Dendritic cell treated with granulocyte-macrophage colony-stimulating factor and Interleukin-4, amounts not matched to agents 40 ng/mL and 50 ng/mL, for 4 days (primary cell): ENCODE measurements around the gene SEMA4B.
"Not testable (repeated sequence)": the region's sequence is repeated elsewhere in the genome, so short reads cannot be mapped to it uniquely, and the experiment has no call there.

ENCODE experiments used
- H3K27ac Mint-ChIP-seq: one replicate; pipeline ENCODE4 v1.8.0; 2022; ENCODE audit warnings: mild to moderate bottlenecking, mixed read lengths
- H3K27me3 Mint-ChIP-seq: one replicate; pipeline ENCODE4 v1.8.0; 2022; ENCODE audit warnings: mild to moderate bottlenecking, mixed read lengths
- H3K36me3 Mint-ChIP-seq: one replicate; pipeline ENCODE4 v1.8.0; 2022; ENCODE audit warnings: low read depth, mixed read lengths
- H3K4me1 Mint-ChIP-seq: one replicate; pipeline ENCODE4 v1.8.0; 2022; ENCODE audit warnings: low read depth, mixed read lengths
- H3K4me3 Mint-ChIP-seq: one replicate; pipeline ENCODE4 v1.8.0; 2022; ENCODE audit warnings: mild to moderate bottlenecking, moderate library complexity, mixed read lengths
- H3K9me3 Mint-ChIP-seq: one replicate; pipeline ENCODE4 v1.8.0; 2022; ENCODE audit warnings: mixed read lengths
- intact Hi-C: fragments of 100-400 bp; cut with micrococcal nuclease; formaldehyde crosslinking; loops from one replicate; pipeline ENCODE4 v1.15.0; 2022

SEMA4B gene, protein sequence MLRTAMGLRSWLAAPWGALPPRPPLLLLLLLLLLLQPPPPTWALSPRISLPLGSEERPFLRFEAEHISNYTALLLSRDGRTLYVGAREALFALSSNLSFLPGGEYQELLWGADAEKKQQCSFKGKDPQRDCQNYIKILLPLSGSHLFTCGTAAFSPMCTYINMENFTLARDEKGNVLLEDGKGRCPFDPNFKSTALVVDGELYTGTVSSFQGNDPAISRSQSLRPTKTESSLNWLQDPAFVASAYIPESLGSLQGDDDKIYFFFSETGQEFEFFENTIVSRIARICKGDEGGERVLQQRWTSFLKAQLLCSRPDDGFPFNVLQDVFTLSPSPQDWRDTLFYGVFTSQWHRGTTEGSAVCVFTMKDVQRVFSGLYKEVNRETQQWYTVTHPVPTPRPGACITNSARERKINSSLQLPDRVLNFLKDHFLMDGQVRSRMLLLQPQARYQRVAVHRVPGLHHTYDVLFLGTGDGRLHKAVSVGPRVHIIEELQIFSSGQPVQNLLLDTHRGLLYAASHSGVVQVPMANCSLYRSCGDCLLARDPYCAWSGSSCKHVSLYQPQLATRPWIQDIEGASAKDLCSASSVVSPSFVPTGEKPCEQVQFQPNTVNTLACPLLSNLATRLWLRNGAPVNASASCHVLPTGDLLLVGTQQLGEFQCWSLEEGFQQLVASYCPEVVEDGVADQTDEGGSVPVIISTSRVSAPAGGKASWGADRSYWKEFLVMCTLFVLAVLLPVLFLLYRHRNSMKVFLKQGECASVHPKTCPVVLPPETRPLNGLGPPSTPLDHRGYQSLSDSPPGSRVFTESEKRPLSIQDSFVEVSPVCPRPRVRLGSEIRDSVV

DNA sequence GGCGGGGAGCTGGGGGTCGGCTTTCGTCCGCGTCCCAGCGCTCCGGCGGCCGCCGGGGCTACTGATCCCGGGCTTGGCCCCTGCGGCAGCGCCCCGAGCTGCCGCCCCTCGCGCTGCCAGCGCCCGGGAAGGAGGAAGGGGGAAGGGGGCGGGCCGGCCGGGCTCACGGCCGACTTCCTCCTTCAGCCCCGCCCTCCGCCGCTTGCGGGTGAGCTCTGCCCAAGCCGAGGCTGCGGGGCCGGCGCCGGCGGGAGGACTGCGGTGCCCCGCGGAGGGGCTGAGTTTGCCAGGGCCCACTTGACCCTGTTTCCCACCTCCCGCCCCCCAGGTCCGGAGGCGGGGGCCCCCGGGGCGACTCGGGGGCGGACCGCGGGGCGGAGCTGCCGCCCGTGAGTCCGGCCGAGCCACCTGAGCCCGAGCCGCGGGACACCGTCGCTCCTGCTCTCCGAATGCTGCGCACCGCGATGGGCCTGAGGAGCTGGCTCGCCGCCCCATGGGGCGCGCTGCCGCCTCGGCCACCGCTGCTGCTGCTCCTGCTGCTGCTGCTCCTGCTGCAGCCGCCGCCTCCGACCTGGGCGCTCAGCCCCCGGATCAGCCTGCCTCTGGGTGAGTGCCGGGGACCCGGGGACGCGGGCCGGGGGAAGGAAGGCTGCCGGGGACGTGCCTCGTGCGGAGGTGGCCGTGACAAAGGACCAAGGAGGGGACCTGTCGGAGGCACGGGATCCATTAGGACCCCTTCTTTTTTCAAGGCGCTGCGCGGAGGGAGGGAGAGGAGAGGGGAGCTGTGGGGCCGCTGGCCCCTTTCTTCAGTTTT, at the start of gene SEMA4B:
TSS of gene SEMA4B (plus strand) at position 201 of the 814 bp plus-strand sequence. CDS start at position 450, 249 bp downstream.
- intact Hi-C loops: no loop called here
- H3K4me3 Mint-ChIP-seq: peak within 1 kb of the TSS; percentile 80
- H3K36me3 Mint-ChIP-seq: peaks cover 21% of the 10 kb centered on the region
- no peaks in the 10 kb centered on the region for H3K9me3 Mint-ChIP-seq
- peaks cover 69% of the 10 kb centered on the region for H3K4me1 Mint-ChIP-seq
- peaks cover 7% of the 10 kb centered on the region for H3K27me3 Mint-ChIP-seq
- H3K27ac Mint-ChIP-seq: peak within 1 kb of the TSS; percentile 84

DNA sequence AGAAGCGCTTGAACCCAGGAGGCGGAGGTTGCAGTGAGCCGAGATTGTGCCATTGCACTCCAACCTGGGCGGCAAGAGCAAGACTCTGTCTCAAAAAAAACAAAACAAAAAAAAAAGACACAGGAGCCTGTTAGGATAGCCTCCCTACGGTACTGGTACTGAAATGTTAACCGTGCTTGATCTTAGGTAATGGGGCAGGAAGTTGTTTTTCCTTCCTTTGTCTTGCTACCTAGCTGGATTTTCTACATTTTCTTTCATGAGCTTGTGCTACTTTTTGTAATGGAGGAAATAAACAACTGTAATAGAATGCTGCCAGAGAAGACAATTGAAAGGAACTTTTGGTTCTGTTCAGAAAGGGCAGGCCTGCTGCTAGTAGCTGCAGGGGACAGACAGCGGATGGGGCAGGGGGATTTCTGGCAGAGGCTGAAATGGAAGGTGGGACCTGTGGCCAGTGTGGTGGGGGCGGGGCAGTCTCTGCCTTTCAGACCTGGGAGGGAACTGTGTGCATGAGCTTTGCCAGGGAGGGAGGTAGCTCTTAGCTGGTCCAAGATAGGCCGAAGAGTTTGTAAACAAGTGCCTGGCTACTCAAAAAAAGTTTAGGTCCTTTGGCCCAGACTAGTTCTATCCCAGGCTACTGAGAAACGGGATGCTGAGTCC, 49.0 kb upstream of the SEMA4B start:
- intact Hi-C loops: no loop called here
- Mint-ChIP-seq H3K36me3 (no peaks in the 10 kb centered on the region), H3K4me3 (no peak overlapping the region), H3K27me3 (peaks cover 1% of the 10 kb centered on the region), H3K9me3 (no peaks in the 10 kb centered on the region), H3K4me1 (peaks cover 11% of the 10 kb centered on the region), H3K27ac (no peak overlapping the region)

DNA sequence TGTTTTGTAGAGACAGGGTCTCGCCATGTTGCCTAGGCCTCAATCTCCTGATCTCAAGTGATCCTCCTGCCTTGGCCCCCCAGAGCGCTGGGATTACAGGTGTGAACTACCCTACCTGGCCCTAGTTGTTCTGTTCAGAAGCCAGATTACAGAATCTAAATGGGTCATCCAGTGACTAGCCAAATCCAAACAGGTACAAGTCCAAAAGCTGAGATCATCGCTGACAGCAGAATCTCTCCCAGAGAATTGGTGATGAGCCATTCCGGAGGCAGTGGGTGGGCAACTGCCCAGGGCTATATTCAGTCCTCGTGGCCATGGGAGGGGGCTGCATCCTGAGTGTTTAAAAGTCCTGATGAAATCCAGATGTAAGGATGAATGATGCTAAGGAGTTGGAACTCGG, 47.5 kb upstream of the SEMA4B start:
- Mint-ChIP-seq H3K27ac (no peak overlapping the region), H3K27me3 (peaks cover 1% of the 10 kb centered on the region), H3K9me3 (no peaks in the 10 kb centered on the region), H3K4me1 (peaks cover 25% of the 10 kb centered on the region), H3K4me3 (no peak overlapping the region), H3K36me3 (no peaks in the 10 kb centered on the region)
- intact Hi-C loops: no loop called here

DNA sequence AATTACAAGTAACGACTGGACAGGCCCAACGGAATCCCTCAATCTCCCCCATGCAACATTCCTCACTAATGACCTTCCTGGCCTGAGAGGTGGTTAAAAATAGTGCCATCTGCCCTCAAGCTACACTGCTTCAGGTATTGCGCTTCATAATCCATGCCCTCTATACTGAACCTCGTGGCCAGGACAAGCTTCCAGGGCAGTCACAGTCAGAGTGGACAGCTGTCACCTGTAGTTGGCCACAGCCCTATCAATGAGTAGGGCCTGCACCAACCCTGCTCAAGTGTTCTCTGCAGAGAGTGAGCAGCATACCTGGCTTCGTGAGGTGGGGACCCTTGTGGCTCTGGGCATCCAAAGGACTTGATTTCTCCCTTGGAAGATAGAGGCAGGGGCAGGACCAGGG, 46.9 kb upstream of the SEMA4B start:
- no peaks in the 10 kb centered on the region for H3K36me3 Mint-ChIP-seq
- H3K9me3 Mint-ChIP-seq: no peaks in the 10 kb centered on the region
- peaks cover 1% of the 10 kb centered on the region for H3K27me3 Mint-ChIP-seq
- intact Hi-C loops: no loop called here
- peaks cover 31% of the 10 kb centered on the region for H3K4me1 Mint-ChIP-seq
- H3K27ac Mint-ChIP-seq: no peak overlapping the region
- H3K4me3 Mint-ChIP-seq: no peak overlapping the region

DNA sequence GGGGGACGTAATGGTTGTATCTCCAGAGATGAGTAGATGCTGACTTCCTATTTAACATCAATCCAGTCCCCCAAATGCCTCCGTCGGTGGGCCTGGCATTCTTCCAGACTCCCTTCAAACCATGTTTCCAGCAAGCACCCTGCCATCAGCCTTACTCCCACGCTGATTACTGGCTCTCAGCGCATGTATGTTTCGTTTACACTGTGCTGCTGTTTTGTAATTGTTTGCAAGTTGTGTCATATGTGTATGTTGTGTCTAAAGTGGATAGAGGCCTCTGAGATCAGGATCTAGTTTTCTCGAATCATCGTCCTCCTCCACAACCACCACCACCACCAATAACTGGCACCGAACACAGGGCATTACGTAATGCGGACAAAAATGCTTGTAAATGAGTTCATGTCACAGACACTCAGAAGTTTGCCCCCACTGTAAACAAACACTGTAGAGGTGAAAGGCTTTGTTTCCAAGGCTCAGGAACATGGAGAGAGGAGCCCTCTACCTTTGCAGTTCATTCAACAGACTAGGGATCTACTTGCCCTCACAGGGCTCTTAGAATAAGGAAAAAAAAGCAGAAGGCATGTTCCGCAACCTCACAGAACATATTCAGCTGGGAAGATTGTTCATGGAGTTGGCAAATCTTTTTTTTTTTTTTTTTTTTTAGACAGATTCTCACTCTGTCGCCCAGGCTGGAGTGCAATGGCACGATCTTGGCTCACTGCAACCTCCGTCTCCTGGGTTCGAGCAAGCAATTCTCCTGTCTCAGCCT, 46.1 kb upstream of the SEMA4B start:
- H3K36me3 Mint-ChIP-seq: no peaks in the 10 kb centered on the region
- no peaks in the 10 kb centered on the region for H3K27me3 Mint-ChIP-seq

DNA sequence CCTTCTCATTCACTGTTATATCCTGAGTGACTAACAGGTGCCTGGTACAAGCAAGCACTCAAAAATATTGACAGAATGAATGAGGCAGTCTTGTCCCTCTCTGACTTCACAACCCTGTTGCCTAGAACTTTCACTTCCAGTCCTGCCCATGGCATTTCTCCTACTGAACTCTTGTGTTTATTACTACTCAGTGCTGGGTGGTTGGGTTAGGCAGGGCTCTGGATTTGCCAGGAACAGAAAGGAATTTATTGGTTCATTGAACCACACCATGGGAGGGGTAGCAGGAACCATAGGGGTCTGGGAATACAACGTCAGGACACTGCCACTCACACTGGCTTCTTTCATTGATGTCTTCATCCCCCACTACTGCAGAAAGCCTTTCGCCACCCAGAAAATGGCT, 41.9 kb upstream of the SEMA4B start:
- H3K4me1 Mint-ChIP-seq: peaks cover 65% of the 10 kb centered on the region
- H3K27me3 Mint-ChIP-seq: no peaks in the 10 kb centered on the region
- peak overlapping the region; percentile 82 for H3K27ac Mint-ChIP-seq
- H3K4me3 Mint-ChIP-seq: no peak overlapping the region
- H3K9me3 Mint-ChIP-seq: no peaks in the 10 kb centered on the region
- intact Hi-C loops: no loop called here
- H3K36me3 Mint-ChIP-seq: no peaks in the 10 kb centered on the region

More for the DNA sequence above, 46.1 kb upstream of the SEMA4B start:
- Mint-ChIP-seq H3K4me3 (no peak overlapping the region), H3K4me1 (peaks cover 36% of the 10 kb centered on the region), H3K27ac (no peak overlapping the region), H3K9me3 (no peaks in the 10 kb centered on the region)
- intact Hi-C loops: no loop called here

DNA sequence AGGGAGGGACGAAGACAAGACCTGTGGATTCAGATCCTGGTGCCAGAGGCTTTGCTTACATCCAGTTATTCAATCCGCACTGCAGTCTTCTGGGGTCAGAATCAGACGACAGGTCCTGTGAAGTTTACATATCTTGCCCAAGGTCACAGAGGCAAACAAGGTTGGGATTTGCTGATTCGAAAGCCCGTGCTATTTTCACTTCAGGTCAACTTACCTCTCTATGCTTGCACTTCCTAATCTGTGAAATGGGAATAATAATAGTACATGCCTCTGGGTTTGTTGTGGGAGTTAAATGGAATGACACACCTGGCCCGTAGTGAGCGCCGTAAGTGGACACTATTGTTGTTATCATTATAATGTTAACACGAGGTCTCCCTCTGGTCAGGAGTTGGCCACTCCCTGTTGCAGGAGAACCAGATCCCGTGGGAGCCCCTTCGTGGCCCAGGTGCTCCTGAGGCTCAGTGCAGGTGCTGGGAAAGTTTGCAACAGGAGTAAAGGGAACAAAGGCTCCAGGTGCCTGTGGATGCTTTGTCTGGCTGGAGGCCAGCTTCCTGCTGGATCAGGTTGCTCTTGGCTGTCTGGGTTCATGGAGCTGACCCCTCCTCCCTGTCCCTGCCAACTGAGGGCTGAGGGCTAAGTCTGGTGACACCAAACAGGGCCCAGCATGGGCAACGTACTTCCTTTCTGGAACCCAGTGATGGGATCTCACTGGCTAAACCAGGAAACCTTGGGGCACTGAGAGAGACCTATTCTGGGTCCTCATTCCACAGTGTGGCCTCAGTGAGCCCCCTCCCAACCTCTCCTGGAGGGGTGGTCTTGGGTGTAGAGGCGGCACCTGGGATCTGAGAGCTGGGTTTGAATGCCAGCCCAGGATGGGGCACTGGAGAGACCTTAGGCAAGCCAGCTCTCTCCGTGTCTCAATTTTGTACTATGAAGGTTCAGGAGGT, 40.1 kb upstream of the SEMA4B start:
- Mint-ChIP-seq H3K4me1 (peaks cover 67% of the 10 kb centered on the region), H3K4me3 (no peak overlapping the region), H3K36me3 (no peaks in the 10 kb centered on the region), H3K9me3 (no peaks in the 10 kb centered on the region), H3K27me3 (no peaks in the 10 kb centered on the region), H3K27ac (peak overlapping the region; percentile 82)
- intact Hi-C loops: no loop called here

DNA sequence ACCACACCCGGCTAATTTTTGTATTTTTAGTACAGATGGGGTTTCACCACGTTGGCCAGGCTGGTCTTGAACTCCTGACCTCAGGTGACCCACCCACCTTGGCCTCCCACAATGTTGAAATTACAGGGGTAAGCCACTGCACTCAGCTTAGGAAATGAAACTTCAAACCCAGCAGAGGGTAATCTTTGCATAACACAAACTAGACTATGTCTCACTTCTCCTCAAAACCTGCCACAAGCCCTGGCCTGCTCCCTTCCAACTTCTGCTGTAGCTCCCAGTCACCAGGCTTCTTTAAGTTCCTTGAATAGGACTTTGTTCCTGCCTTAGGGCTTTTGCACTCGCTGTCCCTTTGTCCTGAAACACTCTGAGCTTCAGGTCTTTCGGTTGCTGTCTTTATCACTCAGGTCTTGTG, 39.2 kb upstream of the SEMA4B start:
- intact Hi-C loops: no loop called here
- Mint-ChIP-seq H3K4me1 (peaks cover 73% of the 10 kb centered on the region), H3K4me3 (peak overlapping the region; percentile 48), H3K27me3 (no peaks in the 10 kb centered on the region), H3K9me3 (no peaks in the 10 kb centered on the region), H3K27ac (peak overlapping the region; percentile 82), H3K36me3 (no peaks in the 10 kb centered on the region)

DNA sequence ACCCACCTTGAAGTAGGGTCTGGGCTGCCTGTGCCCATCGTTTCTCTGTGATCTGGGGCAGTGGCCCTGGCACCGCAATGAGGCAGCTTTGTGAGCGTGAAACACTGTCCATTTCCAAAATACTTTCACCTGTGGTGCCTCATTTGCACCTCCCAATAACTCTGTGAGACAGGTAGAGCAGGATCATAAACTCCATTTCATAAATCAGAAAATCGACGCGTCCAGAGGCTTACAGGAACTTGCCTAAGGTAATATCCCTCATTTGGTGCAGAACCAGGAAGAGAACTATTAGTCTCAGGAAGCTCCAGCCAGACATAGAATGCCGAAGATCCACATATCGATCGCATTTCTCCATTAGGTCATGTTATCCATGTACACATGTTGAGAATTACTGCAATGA, 38.2 kb upstream of the SEMA4B start:
- peaks cover 73% of the 10 kb centered on the region for H3K4me1 Mint-ChIP-seq
- H3K9me3 Mint-ChIP-seq: no peaks in the 10 kb centered on the region
- no peak overlapping the region for H3K4me3 Mint-ChIP-seq
- H3K36me3 Mint-ChIP-seq: no peaks in the 10 kb centered on the region
- peak overlapping the region; percentile 82 for H3K27ac Mint-ChIP-seq
- H3K27me3 Mint-ChIP-seq: no peaks in the 10 kb centered on the region
- intact Hi-C loops: no loop called here

DNA sequence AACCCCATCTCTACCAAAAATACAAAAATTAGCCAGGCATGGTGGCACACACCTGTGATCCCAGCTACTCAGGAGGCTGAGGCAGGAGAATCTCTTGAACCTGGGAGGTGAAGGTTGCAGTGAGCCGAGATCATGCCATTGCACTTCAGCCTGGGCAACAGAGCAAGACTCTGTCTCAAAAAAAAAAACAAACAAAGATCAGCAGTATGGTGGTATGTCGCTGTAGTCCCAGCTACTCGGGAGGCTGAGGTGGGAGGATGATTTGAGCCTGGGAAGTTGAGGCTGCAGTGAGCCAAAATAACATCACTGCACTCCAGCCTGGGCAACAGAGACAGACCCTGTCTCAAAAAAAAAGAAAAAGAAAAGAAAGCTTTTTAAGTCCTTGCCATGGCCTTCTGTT, 36.9 kb upstream of the SEMA4B start:
- H3K36me3 Mint-ChIP-seq, intact Hi-C loops, H3K27me3 Mint-ChIP-seq, H3K9me3 Mint-ChIP-seq, H3K4me3 Mint-ChIP-seq: not testable (repeated sequence)
- H3K27ac Mint-ChIP-seq: peak overlapping the region; percentile 44
- peaks cover 66% of the 10 kb centered on the region for H3K4me1 Mint-ChIP-seq

DNA sequence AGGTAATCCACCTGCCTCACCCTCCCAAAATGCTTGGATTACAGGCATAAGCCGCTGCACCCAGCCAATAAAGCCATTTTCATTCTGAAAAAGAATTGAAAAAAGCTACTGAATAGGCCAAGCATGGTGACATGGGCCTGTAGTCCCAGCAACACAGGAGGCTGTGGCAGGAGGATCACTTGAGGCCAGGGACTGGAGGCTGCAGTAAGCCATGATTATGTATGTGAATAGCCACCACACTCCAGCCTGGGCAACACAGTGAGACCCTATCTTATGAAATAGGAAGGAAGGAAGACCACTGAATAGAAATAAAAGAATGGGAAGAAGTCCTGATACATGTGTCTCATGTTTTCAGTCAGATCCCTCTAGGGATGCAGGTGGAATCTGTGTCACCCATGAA, 36.0 kb upstream of the SEMA4B start:
- H3K4me3 Mint-ChIP-seq: no peak overlapping the region
- intact Hi-C loops: no loop called here
- no peaks in the 10 kb centered on the region for H3K36me3 Mint-ChIP-seq
- no peaks in the 10 kb centered on the region for H3K9me3 Mint-ChIP-seq
- H3K27ac Mint-ChIP-seq: peak overlapping the region; percentile 75
- no peaks in the 10 kb centered on the region for H3K27me3 Mint-ChIP-seq
- peaks cover 60% of the 10 kb centered on the region for H3K4me1 Mint-ChIP-seq
